IMR-90 (cell line): ENCODE data around the gene SPATA16. TPM values are rescaled to one million over a fixed set of nuclear protein-coding genes. Genes with fewer than 3 reads are reported as not detected.

Source experiments
- ATAC-seq: fragments of 200-7000 bp; cut with Tn5 transposase; 2 replicates; pipeline ENCODE4 v1.9.1; 2020; ENCODE audit warnings: low read depth, mild to moderate bottlenecking, moderate library complexity
- BruUV-seq: library from RNA; stranded (reverse); fragments of 400-500 nt; replicated peaks from 2 replicates; lab custom pipeline; 2021; lab: Mats Ljungman, UMichigan
- CTCF ChIA-PET: fragments of 300-600 bp; formaldehyde crosslinking; extraction: SDS; loops from one replicate; lab custom pipeline; 2021; ENCODE audit warnings: antibody characterized with exemption; lab: Yijun Ruan, JAX
- POLR2A ChIA-PET: fragments of 300-600 bp; sonication (Branson Sonifier 250); formaldehyde crosslinking; loops from one replicate; lab custom pipeline; 2022; ENCODE audit warnings: antibody characterized with exemption; ENCODE audit not compliant: unreplicated experiment; lab: Charles Lee
- DNase-seq: peaks from one replicate; pipeline ENCODE4 v3.0.0; 2013
- H2AFZ ChIP-seq: replicated peaks from 2 replicates; pipeline ENCODE3; 2013; ENCODE audit warnings: low read length, mild to moderate bottlenecking; ENCODE audit not compliant: poor library complexity
- H2AK5ac ChIP-seq: 2 replicates; pipeline ENCODE4 v1.6.1; 2013; ENCODE audit warnings: low read depth, low read length, inconsistent platforms
- H2AK9ac ChIP-seq: replicated peaks from 2 replicates; pipeline ENCODE3; 2013; ENCODE audit warnings: mild to moderate bottlenecking, low read depth, low read length, moderate library complexity; ENCODE audit not compliant: poor library complexity
- H2BK120ac ChIP-seq: 2 replicates; pipeline ENCODE4 v1.6.1; 2013; ENCODE audit warnings: low read depth, low read length, inconsistent platforms
- H2BK15ac ChIP-seq: 3 replicates; pipeline ENCODE4 v1.6.1; 2013; ENCODE audit warnings: low read depth, low read length, inconsistent platforms
- H2BK20ac ChIP-seq: 2 replicates; pipeline ENCODE4 v1.6.1; 2013; ENCODE audit warnings: low read depth, mild to moderate bottlenecking, inconsistent platforms, low read length, moderate library complexity
- H2BK5ac ChIP-seq: 2 replicates; pipeline ENCODE4 v1.6.1; 2013; ENCODE audit warnings: mild to moderate bottlenecking, low read depth, low read length, inconsistent platforms; ENCODE audit not compliant: poor library complexity, severe bottlenecking
- H3K14ac ChIP-seq: replicated peaks from 2 replicates; pipeline ENCODE4 v1.6.1; 2013; ENCODE audit warnings: low read depth, low read length, inconsistent platforms
- H3K18ac ChIP-seq: 2 replicates; pipeline ENCODE4 v1.6.1; 2013; ENCODE audit warnings: low read depth, low read length, control low read depth
- H3K23ac ChIP-seq: 2 replicates; pipeline ENCODE4 v1.6.1; 2013; ENCODE audit warnings: low read depth, low read length, inconsistent platforms
- H3K27ac ChIP-seq: 2 replicates; pipeline ENCODE4 v1.5.1; 2013; ENCODE audit warnings: mild to moderate bottlenecking, control low read depth, low read length; ENCODE audit not compliant: insufficient read depth
- H3K27me3 ChIP-seq: 2 replicates; pipeline ENCODE4 v1.6.1; 2013; ENCODE audit warnings: low read length; ENCODE audit not compliant: control insufficient read depth, insufficient read depth
- H3K36me3 ChIP-seq: 2 replicates; pipeline ENCODE4 v1.6.1; 2013; ENCODE audit warnings: low read length, mixed read lengths; ENCODE audit not compliant: control insufficient read depth, insufficient read depth
- H3K4ac ChIP-seq: 2 replicates; pipeline ENCODE4 v1.6.1; 2013; ENCODE audit warnings: low read depth, low read length, inconsistent platforms
- H3K4me1 ChIP-seq: 2 replicates; pipeline ENCODE4 v1.6.1; 2013; ENCODE audit warnings: low read length, mixed read lengths; ENCODE audit not compliant: control insufficient read depth, insufficient read depth
- H3K4me2 ChIP-seq: 2 replicates; pipeline ENCODE4 v1.6.1; 2013; ENCODE audit warnings: low read depth, mild to moderate bottlenecking, control low read depth, low read length, moderate library complexity
- H3K4me3 ChIP-seq: 2 replicates; pipeline ENCODE4 v1.5.1; 2013; ENCODE audit warnings: low read depth, mild to moderate bottlenecking, control low read depth, low read length, moderate library complexity; ENCODE audit not compliant: insufficient read depth
- H3K56ac ChIP-seq: 2 replicates; pipeline ENCODE4 v1.6.1; 2013; ENCODE audit warnings: low read length, inconsistent platforms; ENCODE audit not compliant: insufficient read depth; ENCODE audit errors: extremely low read depth
- H3K79me1 ChIP-seq, 2 experiments: 2 replicates each; pipeline ENCODE4 v1.6.1; 2013; ENCODE audit warnings: low read length in 2 of 2, inconsistent platforms in 1 of 2, low read depth in 1 of 2
- H3K9ac ChIP-seq: 2 replicates; pipeline ENCODE4 v1.6.1; 2013; ENCODE audit warnings: low read depth, low read length, control low read depth
- H3K9me1 ChIP-seq: 2 replicates; pipeline ENCODE4 v1.6.1; 2013; ENCODE audit warnings: low read length, inconsistent platforms; ENCODE audit not compliant: insufficient read depth
- H3K9me3 ChIP-seq: 2 replicates; pipeline ENCODE4 v1.6.1; 2013; ENCODE audit warnings: low read length; ENCODE audit not compliant: control insufficient read depth, insufficient read depth
- H4K20me1 ChIP-seq: 2 replicates; pipeline ENCODE4 v1.6.1; 2013; ENCODE audit warnings: low read length, inconsistent platforms; ENCODE audit not compliant: insufficient read depth
- H4K5ac ChIP-seq: 2 replicates; pipeline ENCODE4 v1.6.1; 2013; ENCODE audit warnings: mild to moderate bottlenecking, low read depth, low read length, control low read depth
- H4K8ac ChIP-seq, 2 experiments: 2 replicates each; pipeline ENCODE4 v1.6.1; 2013; ENCODE audit warnings: low read depth in 2 of 2, low read length in 2 of 2, control low read depth in 1 of 2, inconsistent platforms in 1 of 2
- H4K91ac ChIP-seq: 2 replicates; pipeline ENCODE4 v1.6.1; 2013; ENCODE audit warnings: low read depth, low read length, inconsistent platforms; ENCODE audit not compliant: insufficient read depth
- BHLHE40 ChIP-seq: fragments of 150-350 bp; IDR thresholded peaks from 2 replicates; pipeline ENCODE4 v1.6.1; 2016; ENCODE audit warnings: mild to moderate bottlenecking, low read depth, low read length
- CEBPB ChIP-seq: IDR thresholded peaks from 2 replicates; pipeline ENCODE4 v1.6.1; 2012; ENCODE audit warnings: low read depth, low read length, improper control_type of control experiment
- CHD1 ChIP-seq: IDR thresholded peaks from 2 replicates; pipeline ENCODE4 v1.6.1; 2012; ENCODE audit warnings: low read depth, low read length, improper control_type of control experiment
- FOS ChIP-seq: fragments of 150-350 bp; IDR thresholded peaks from 2 replicates; pipeline ENCODE4 v1.6.1; 2016; ENCODE audit warnings: low read depth, low read length
- MAFK ChIP-seq: IDR thresholded peaks from 2 replicates; pipeline ENCODE4 v1.6.1; 2012; ENCODE audit warnings: low read depth, low read length, improper control_type of control experiment
- MAZ ChIP-seq: IDR thresholded peaks from 2 replicates; pipeline ENCODE4 v1.6.1; 2012; ENCODE audit warnings: low read depth, mild to moderate bottlenecking, low read length, improper control_type of control experiment, moderate library complexity, borderline replicate concordance
- MXI1 ChIP-seq: IDR thresholded peaks from 2 replicates; pipeline ENCODE4 v1.6.1; 2012; ENCODE audit warnings: low read depth, mild to moderate bottlenecking, low read length, moderate library complexity, borderline replicate concordance
- NFE2L2 ChIP-seq: fragments of 150-350 bp; IDR thresholded peaks from 2 replicates; pipeline ENCODE4 v1.6.1; 2016; ENCODE audit warnings: low read depth, mild to moderate bottlenecking, low read length
- POLR2A ChIP-seq: IDR thresholded peaks from 2 replicates; pipeline ENCODE4 v1.6.1; 2012; ENCODE audit warnings: mild to moderate bottlenecking, low read depth, low read length
- RAD21 ChIP-seq: IDR thresholded peaks from 2 replicates; pipeline ENCODE4 v1.6.1; 2012; ENCODE audit warnings: low read length, improper control_type of control experiment
- RCOR1 ChIP-seq: IDR thresholded peaks from 2 replicates; pipeline ENCODE4 v1.6.1; 2012; ENCODE audit warnings: mild to moderate bottlenecking, low read length, improper control_type of control experiment; ENCODE audit not compliant: insufficient replicate concordance
- RFX5 ChIP-seq: IDR thresholded peaks from 2 replicates; pipeline ENCODE4 v1.8.0; 2012; ENCODE audit warnings: low read depth, mild to moderate bottlenecking, low read length, moderate library complexity
- SMC3 ChIP-seq: fragments of 150-350 bp; IDR thresholded peaks from 2 replicates; pipeline ENCODE4 v1.6.1; 2016; ENCODE audit warnings: low read depth, mild to moderate bottlenecking, antibody characterized with exemption, low read length, moderate library complexity
- WGBS, 2 experiments: methylation state at CpG; one replicate each; pipeline versions ENCODE4 v1.1.5 to v1.1.7; 2013; ENCODE audit warnings: missing lambda C conversion rate in 2 of 2; ENCODE audit not compliant: insufficient read length in 1 of 2; ENCODE audit errors: extremely low coverage in 2 of 2; 5-methylcytosine and 5-hydroxymethylcytosine counted together
- dilution Hi-C: fragments of 300-500 bp; cut with HindIII; formaldehyde crosslinking; loops from one replicate; pipeline ENCODE4 v1.14.3; 2018; ENCODE audit warnings: low sequenced_read_pairs; ENCODE audit not compliant: unreplicated experiment
- in situ Hi-C: fragments of 300-500 bp; cut with MboI; formaldehyde crosslinking; loops from 3 replicates; pipeline ENCODE4 v1.14.3; 2019; ENCODE audit warnings: low sequenced_read_pairs, inconsistent platforms, mixed read lengths
- intact Hi-C: fragments of 100-400 bp; cut with micrococcal nuclease; formaldehyde crosslinking; loops from 2 replicates; pipeline ENCODE4 v1.10.0; 2022
- polyA plus RNA-seq, 3 experiments: library from polyadenylated mRNA; depleted of rRNA; stranded (reverse); fragments of >200 nt; gene quantifications; 2 replicates each; pipeline ENCODE4 v1.2.3, GENCODE V29; 2012; ENCODE audit warnings: low replicate concordance in 1 of 3
- total RNA-seq: library from RNA; depleted of rRNA; stranded (reverse); fragments of >200 nt; gene quantifications from 2 replicates; pipeline ENCODE4 v1.2.3, GENCODE V29; 2012
- TF ChIP-seq, protein P1 (sequence below): fragments of 150-350 bp; IDR thresholded peaks from 2 replicates; pipeline ENCODE4 v1.6.1; 2017; ENCODE audit warnings: mild to moderate bottlenecking, antibody characterized with exemption, low read length, low read depth
- TF ChIP-seq, protein P2 (sequence below): conservative IDR thresholded peaks from 2 replicates; pipeline ENCODE4 v1.5.1; 2012; ENCODE audit warnings: mild to moderate bottlenecking, low read depth, low read length, improper control_type of control experiment
- TF ChIP-seq, protein P3 (sequence below): fragments of 150-350 bp; IDR thresholded peaks from 2 replicates; pipeline ENCODE4 v1.6.1; 2016; ENCODE audit warnings: low read depth, mild to moderate bottlenecking, low read length, moderate library complexity, borderline replicate concordance

SPATA16 gene
- total and polyA plus RNA-seq, 2 of the 4 experiments (the other 2 are of a cell fraction), result not detected

DNA sequence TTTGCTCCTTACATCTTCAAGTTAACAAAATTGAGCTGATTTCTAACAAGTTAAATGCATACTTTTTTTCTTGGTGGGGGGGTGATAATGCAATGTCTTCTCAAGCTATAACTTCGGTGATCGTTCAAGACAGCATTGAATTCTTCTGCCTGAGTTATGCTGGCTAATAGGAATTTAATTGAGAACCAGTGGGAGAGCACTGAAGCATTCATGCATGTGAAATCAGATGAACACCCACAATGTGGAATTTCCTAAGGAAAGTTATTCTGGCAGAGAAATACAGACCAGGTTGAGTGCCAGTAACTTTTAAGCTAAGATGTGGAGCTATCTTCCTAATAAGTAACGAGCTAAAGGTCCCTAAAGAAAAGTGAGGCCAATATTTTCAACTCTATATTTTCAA, 3.0 kb downstream of the SPATA16 start:
- Histone ChIP-seq H2AK5ac (no peak overlapping the region), H2BK20ac (no peak overlapping the region), H3K9me3 (no peaks in the 10 kb centered on the region), H3K36me3 (no peaks in the 10 kb centered on the region), H3K14ac (no peak overlapping the region), H3K56ac (no peak overlapping the region), H4K91ac (no peak overlapping the region), H2AK9ac (no peak overlapping the region), H3K4me3 (no peak overlapping the region), H3K79me1 (no peaks in the 10 kb centered on the region), H3K27ac (no peak overlapping the region), H2BK15ac (no peak overlapping the region), H3K4me1 (no peaks in the 10 kb centered on the region), H3K27me3 (no peaks in the 10 kb centered on the region), H4K20me1 (no peaks in the 10 kb centered on the region), H2BK5ac (no peak overlapping the region), H3K9me1 (no peaks in the 10 kb centered on the region), H2AFZ (no peak overlapping the region), H2BK120ac (no peak overlapping the region), H4K8ac (no peak overlapping the region), H3K18ac (no peak overlapping the region), H3K4ac (no peak overlapping the region), H3K4me2 (no peak overlapping the region), H4K5ac (no peak overlapping the region), H3K23ac (no peak overlapping the region), H3K9ac (no peak overlapping the region)
- dilution Hi-C loops, result no loop called here
- DNase-seq (no peak), ATAC-seq (no peak)
- ChIA-PET CTCF (no interaction called here), POLR2A (no interaction called here)
- WGBS, 2 experiments, result no CpG with 5 or more reads among the region's 3 CpGs
- TF ChIP-seq SMC3 (no peak), NFE2L2 (no peak), MAZ (no peak), POLR2A (no peak), RFX5 (no peak), CHD1 (no peak), RCOR1 (no peak), MAFK (no peak), RAD21 (no peak), BHLHE40 (no peak), CEBPB (no peak), FOS (no peak), MXI1 (no peak)
- TF ChIP-seq, protein P1, sequence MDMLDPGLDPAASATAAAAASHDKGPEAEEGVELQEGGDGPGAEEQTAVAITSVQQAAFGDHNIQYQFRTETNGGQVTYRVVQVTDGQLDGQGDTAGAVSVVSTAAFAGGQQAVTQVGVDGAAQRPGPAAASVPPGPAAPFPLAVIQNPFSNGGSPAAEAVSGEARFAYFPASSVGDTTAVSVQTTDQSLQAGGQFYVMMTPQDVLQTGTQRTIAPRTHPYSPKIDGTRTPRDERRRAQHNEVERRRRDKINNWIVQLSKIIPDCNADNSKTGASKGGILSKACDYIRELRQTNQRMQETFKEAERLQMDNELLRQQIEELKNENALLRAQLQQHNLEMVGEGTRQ, result no peak
- TF ChIP-seq, protein P2, sequence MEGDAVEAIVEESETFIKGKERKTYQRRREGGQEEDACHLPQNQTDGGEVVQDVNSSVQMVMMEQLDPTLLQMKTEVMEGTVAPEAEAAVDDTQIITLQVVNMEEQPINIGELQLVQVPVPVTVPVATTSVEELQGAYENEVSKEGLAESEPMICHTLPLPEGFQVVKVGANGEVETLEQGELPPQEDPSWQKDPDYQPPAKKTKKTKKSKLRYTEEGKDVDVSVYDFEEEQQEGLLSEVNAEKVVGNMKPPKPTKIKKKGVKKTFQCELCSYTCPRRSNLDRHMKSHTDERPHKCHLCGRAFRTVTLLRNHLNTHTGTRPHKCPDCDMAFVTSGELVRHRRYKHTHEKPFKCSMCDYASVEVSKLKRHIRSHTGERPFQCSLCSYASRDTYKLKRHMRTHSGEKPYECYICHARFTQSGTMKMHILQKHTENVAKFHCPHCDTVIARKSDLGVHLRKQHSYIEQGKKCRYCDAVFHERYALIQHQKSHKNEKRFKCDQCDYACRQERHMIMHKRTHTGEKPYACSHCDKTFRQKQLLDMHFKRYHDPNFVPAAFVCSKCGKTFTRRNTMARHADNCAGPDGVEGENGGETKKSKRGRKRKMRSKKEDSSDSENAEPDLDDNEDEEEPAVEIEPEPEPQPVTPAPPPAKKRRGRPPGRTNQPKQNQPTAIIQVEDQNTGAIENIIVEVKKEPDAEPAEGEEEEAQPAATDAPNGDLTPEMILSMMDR, result no peak
- TF ChIP-seq, protein P3, sequence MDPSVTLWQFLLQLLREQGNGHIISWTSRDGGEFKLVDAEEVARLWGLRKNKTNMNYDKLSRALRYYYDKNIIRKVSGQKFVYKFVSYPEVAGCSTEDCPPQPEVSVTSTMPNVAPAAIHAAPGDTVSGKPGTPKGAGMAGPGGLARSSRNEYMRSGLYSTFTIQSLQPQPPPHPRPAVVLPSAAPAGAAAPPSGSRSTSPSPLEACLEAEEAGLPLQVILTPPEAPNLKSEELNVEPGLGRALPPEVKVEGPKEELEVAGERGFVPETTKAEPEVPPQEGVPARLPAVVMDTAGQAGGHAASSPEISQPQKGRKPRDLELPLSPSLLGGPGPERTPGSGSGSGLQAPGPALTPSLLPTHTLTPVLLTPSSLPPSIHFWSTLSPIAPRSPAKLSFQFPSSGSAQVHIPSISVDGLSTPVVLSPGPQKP, result no peak
- BruUV-seq, result no TSS peak
- in situ Hi-C loops, result no loop called here
- intact Hi-C loops, result no loop called here
